Posterior cingulate gyrus (tissue), 11 donors: Measurements from ENCODE around the gene ANKS3.
A peak's percentile ranks its signal among the peaks of the same experiment; 100 is the strongest.
"Not testable (repeated sequence)": the region's sequence is repeated elsewhere in the genome, so short reads cannot be mapped to it uniquely, and the experiment has no call there.

ENCODE experiments used
- DNase-seq, 10 donors: peaks; one replicate each; pipeline versions ENCODE4 v3.0.0 to v3.0.0-alpha.2; 2020 to 2021; ENCODE audit warnings: mixed read lengths in 3 of 10
- intact Hi-C: fragments of 100-400 bp; cut with DNase I; formaldehyde crosslinking; loops from one replicate; pipeline ENCODE4 v1.15.1; 2023

The ANKS3 gene

DNA sequence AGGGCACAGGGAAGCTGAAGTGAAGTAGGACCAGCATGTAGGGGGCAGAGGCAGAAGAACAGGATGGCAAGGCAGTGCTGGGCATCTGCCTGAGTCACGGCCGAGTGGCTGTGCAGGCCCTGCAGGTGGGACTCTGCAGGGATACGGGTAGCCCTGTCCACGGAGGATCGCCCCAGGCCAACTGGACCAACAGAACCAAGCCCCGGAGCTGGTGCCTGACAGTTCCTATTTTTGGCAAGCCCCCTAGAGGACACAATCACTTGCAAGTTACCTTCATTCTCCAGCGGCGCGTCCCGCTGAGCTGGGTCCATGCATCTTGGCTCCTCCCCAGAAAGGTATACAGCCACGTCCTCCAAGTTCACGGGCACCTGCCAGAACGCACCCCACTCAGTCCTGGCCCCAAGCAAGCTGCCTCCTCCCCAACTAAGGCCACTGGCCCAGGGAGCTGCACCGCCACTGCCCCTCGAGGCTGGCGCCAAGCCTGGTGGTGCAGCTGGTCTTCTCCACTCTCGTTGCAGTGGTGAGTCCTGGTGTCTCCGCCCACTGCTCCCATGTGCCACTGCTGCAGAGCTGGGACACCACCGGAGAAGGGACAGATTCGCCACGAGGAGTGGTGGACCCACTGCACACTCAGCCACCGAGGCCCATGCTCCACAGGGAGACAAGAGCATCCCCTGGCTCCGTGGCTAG is 26.3 kb upstream of the ANKS3 start:
- intact Hi-C loops, result no loop called here
- no peak for DNase-seq

DNA sequence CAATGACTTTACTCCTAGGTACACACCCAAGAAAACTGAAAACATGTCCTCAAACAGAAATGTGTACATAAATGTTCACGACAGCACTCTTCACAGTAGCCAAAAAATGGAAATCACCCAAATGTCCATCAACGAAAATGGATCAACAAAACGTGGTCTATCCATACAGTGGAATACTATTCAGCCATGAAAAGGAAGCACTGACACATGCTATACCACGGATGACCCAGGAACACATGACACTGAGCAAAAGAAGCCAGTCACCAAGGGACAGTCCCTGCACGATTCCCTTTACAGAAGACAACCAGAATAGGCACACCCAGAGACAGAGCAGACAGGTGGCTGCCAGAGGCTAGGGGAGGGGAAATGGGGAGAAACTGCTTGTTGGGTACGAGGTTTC is 21.6 kb upstream of the ANKS3 start:
- intact Hi-C loops, result no loop called here
- no peak for DNase-seq

DNA sequence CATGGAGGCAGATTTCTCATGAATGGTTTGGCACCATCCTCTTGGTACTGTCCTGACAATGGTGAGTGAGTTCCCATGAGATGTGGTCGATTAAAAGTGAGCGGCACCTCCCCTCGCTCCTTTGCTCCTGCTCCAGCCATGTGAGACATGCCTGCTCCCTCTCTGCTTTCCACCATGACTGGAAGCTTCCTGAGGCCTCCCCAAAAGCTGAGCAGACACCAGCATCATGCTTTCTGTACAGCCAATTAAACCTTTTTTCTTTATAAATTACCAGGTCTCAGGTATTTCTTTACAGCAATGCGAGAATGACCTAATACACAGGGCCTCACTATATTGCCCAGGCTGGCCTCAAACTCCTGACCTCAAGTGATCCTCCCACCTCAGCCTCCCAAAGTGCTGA is 20.8 kb upstream of the ANKS3 start:
- intact Hi-C loops, result no loop called here
- DNase-seq, result no peak

DNA sequence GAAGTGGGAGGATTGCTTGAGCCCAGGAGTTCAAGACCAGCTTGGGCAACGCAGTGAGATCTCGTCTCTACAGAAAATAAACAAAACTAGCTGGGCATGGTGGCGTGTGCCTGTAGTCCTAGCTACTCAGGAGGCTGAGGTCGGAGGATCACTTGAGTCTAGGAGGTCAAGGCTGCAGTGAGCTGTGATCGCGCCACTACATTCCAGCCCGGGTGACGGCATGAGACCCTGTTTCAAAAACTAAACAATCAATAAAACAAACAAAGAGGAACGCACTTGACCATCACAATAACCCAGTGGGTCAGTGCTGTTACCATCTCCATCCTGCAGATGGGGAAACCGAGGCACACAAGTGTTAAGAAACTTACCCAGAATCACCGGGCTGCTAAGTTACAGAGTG is 19.2 kb upstream of the ANKS3 start:
- no peak for DNase-seq
- intact Hi-C loops, result no loop called here

DNA sequence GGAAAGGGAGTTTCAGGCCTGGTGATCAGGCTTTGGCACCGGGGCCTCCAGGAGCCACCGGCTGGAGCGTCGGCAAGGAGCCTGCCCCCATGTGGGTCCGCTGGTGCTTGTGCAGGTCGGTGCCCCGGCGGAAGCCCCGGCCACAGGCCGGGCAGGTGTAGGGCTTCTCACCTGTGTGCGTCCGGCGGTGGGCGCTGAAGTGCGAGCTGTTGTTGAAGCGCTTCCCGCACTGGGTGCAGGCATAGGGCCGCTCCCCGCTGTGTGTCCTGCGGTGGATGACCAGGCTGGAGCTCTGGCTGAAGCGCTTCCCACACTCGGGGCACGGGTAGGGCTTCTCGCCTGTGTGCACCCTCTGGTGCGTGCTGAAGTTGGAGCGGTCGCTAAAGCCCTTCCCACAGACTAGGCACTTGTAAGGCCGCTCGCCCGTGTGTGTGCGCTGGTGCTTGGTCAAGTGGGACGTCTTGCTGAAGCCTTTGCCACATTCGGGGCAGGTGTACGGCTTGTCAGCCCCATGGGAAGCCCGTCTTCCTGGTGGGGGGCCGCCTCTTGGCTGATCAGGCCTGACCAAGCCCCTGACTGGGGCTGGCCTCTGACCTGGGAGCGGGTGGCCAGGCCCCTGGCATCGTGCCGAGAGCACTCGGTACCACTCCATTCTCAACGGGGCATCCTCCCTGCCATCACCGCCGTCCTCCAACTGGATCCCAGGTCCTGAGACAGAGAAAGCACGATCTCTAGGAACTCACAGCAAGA is 18.5 kb upstream of the ANKS3 start:
- intact Hi-C loops, result no loop called here
- no peak for DNase-seq

DNA sequence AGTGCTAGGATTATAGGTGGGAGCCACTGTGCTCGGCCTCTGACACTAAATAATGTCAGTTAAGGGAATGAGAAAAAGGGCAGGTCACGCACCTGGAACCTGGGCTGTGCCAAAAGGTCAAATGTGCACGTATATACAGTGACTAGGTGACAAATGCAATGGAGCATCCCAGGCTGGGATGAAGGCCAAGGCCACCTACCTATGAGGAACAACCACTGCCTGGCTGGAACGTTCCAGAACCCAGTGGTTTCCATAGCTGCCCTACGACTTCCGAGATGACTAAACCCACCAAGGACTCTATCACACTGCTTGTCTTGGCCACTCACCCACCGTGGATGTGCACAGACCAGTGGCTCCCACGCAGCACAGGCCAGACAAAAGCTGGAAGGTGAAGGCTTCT is 16.8 kb upstream of the ANKS3 start:
- intact Hi-C loops, result no loop called here
- no peak for DNase-seq

DNA sequence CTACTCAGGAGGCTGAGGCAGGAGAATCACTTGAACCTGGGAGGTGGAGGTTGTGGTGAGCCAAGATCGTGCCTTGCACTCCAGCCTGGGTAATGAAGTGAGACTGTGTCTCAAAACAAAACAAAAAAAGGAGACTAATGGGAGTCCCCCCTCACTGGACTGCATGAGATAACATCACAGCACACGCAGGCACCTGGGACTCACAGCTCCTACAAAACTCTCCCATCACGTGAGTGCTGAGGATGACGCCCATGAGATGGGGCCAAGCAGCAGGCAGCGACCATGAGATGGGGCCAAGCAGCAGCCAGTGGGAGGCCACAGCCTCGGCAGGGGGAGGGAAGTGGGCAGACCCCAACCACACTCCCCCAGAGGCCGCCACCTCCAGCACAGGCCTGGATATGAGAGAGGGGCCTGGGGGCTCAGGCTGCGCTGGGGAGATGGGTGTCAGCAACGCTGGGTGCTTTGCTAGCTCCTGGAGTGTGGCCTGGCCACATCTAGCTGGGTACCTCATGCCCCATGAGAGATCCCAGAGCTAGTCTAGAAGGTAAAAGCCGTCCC is 15.7 kb upstream of the ANKS3 start:
- no peak for DNase-seq
- intact Hi-C loops, result no loop called here

DNA sequence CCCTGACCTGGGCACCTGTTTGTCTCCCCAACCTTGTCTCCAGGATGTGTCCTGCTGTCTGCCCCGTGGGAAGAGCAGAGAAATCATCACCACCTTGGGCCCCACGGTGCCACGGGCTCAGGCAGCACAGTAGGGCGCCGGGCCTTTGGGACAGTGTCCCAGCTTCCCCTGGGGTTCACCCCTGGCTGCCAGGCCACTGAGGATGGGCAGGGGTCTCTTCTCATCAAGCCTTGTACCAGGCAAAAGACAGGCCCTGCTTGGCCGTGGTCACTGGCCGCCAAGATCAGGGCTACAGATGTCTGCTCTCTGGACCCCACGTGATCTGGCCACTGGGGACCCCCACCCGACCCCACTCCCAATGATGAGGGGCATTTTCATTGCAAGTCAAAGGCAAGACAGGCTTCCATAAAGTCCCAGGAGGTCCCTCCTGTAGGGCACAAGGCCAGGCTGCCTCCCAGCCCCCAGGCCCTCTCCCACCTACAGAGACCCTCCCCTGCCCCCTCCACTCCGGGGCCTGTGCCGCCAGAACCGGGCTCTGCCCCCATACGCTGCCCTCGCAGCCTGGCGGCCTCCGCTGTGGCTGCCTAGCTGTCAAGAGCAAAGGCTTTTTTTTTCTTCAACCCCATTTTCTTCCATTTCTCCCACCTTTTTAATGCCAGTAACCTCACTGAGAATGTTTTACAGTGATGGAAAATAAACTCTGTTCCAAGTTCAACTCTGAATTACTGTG is 14.8 kb upstream of the ANKS3 start:
- intact Hi-C loops, result no loop called here
- no peak for DNase-seq

DNA sequence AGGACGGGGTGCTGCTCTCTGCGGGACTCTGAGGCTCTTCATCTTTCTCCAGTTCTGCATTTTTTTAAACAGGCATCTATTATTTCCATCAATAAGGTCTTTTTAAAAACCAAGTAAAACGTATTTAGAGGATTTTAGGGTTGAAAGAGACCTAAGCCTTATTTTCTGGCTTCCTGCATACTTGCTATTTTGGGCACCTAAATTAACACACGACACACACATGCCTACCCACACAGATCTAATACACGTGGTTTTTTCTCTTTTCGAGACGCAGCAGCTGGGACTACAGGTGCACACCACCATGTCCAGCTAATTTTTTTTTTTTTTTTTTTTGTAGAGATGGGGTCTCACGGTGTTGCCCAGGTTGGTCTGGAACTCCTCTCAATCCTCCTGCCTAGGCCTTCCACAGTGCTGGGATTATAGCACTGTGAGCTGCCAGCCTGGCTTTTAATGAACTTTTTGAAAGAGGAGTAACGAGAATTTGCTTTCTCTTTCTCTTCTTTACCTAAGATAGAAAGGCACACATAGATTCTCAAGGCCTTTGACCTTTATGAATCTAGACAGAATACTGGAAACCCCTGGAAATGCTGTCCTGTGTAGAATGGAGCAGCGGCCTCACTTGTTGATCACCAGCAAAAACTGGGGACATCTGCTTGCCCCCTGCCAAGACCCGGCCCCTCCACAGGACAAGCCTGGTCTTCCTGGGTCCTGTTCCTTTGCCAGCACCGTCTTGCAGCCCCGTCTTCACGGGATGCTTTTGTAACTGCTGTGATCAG is 14.0 kb upstream of the ANKS3 start:
- intact Hi-C loops, result no loop called here
- DNase-seq, result no peak

DNA sequence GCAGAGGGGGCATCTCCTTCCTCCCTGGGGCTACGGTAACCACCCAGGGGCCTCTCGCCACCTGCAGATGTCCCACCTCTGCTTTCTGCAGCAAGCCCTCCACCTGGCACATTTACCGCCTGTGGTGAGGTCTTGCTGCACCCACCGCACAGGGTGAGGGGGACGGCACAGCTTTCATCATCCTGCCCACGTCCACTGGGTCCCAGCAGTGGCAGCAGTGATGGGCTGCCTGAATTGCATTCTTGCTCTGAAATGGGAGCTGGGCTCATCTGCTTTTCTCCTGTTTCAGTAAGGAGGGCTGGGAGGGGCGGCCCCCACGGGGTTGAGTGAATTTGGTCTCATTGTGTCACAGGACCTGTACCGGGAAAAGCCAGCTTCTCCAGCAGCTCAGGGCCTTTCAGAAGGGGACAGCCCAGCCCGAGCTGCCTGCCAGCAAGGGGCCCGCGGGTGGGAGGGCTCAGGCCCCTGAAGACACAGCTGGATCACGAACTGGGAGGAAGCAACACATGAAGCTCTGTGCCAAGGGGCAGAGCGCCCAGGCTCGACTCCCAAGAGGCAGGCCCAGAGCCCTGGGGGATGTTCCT is 13.0 kb upstream of the ANKS3 start:
- peak in 4 of 10 donors; percentile 22 to 90 (median 59) for DNase-seq

DNA sequence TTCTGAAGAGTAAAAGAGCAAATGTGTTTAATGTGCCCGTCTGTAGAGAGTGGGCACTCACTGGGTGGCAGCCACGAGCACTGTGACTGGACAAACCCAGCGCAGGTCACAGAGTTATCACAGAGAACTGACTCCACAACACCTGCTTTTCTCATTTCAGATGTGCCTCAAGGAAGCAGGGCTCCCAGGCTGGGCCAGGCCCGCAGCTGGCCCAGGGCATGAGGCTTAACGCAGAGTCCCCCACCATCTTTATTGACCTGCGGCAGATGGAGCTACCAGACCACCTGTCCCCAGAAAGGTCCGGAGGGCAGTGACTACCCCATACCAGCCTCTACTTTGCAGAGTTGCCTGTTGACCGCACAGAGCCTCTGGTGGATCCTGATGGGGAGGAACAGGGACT is 12.1 kb upstream of the ANKS3 start:
- DNase-seq, result no peak
- intact Hi-C loops, result no loop called here

More for the DNA sequence above, 13.0 kb upstream of the ANKS3 start:
- intact Hi-C loops, result no loop called here

DNA sequence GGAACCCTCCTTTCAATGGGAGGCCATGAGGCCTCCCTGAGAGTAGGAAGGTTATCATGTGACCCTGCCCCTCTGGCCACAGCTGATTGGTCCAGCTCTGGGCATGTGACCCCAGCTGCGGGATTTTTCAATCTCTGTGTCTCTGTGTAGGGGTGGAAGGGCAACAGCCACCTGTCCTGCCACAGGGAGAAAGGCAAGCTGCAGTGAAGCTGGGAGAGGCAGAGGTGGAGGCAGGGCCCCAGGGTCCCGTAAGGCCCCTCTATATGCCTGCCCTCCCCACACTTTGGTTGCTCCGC is 11.2 kb upstream of the ANKS3 start:
- DNase-seq, result no peak
- intact Hi-C loops, result no loop called here

DNA sequence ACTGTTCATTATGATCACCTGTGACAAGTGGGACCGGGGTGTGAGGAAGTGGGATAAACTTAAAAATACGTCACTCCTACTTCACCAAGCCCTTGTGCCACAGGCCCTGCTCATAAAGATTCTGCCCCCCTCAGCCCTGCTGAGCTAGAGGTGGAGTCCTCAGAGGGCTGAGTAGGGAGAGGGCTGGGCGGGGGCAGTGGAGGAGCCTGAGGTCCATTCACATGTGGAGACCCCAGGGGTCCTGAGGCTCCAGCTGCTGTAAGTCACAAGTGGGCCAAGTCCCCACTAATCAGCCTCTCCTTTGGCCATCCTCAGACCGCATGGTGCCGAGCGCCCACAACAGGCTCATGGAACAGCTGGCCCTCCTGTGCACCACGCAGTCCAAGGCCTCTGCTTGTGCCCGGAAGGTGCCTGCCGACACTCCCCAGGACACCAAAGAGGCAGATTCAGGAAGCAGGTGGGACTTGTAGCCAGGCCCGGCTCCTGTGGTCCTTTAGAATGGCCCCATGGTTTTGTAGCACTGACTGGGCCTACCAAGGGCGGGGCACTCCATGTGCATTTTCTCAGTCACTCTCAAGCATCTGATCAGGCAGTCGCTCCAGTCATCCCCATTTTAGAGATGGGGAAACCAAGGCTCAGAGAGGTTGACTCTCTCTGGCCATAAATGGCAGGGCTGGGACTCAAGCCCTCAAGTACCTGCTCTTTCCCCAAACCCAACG is 10.6 kb upstream of the ANKS3 start:
- DNase-seq, result peak in 1 of 10 donors; percentile 51
- intact Hi-C loops, result no loop called here

DNA sequence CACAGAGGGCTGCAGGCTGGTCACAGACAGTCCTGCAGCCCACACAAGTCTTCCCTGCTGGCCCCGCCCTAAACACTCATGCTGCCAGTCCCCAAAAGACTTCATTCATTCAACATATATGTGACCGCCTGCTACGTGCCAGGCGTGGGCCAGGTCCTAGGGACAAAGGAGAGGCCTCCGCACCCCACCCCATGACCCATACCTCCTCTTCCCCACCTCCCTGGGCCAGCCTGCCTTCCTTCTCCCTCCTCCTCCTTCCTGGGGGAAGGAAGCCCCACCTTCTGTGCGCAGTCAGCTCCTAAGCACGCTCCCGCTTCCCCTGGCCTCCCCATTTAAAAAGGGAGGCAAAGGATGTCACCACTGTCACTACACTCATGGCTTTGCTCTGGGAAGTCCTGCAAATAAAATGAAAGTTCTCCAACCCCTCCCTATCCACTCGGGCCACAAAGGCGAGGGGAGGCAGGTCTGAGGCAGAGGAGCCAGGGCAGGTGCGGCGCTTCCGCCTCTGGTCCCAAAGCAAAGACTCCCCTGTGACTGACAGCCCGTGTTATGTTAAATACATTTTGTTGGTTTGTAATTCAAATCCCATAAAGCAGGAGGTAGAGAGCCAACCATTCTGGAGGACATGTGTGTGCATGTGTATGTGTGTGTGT is 9.3 kb upstream of the ANKS3 start:
- intact Hi-C loops, result no loop called here
- no peak for DNase-seq

DNA sequence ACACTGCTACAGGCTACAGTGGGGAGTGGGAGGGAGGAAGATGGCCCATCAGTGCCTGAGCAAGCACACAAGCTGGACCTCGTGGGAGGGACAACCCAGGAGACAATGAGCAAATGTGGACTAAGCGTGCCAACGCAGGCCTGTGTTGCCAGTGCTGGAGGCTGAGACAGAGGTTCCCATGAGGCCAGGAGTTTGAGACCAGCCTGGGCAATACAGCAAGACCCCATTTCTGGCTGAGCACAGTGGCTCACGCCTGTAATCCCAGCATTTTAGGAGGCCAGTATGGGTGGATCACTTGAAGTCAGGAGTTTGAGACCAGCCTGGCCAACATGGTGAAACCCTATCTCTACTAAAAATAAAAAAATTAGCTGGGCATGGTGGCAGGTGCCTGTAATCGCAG is 4.3 kb upstream of the ANKS3 start:
- intact Hi-C loops, DNase-seq: not testable (repeated sequence)

DNA sequence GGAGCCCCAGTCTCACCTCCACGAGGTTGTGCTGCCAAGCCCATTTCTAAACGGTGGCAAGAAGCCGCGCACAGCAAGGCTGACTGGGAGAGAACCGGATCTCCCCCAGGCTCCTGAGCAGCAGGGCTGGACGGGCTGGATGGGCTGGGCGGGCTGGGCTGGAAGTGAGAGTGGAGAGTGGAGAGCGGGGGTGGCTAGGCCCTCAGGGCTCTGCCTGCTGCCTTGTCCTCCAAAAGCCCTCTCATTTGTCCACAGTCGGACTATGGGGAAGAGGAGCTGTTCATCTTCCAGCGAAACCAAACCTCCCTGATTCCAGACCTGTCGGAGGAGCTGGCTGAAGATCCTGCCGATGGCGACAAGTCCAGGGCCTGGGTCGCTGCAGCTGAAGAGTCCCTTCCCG is 3.5 kb upstream of the ANKS3 start:
- intact Hi-C loops, result no loop called here
- no peak for DNase-seq

DNA sequence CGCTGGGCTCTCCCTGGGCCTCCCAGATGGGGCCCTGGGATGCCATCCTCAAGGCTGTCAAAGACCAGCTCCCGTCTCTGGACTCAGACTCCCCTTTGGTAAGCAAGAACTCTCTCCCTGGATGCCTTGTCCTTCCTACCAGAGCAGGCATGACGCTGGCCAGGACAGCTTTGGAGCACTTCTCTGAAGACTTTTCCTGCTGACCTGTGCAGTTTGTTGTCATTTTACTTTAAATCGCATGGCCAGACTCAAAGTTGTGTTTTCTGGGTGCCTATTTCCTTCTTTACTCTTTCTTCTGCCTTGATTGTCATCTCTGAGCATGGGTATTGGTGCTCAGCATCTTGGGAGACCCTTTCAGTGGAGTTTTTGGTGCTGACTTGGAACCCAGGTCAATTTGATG is 2.5 kb upstream of the ANKS3 start:
- DNase-seq, result no peak
- intact Hi-C loops, result no loop called here

DNA sequence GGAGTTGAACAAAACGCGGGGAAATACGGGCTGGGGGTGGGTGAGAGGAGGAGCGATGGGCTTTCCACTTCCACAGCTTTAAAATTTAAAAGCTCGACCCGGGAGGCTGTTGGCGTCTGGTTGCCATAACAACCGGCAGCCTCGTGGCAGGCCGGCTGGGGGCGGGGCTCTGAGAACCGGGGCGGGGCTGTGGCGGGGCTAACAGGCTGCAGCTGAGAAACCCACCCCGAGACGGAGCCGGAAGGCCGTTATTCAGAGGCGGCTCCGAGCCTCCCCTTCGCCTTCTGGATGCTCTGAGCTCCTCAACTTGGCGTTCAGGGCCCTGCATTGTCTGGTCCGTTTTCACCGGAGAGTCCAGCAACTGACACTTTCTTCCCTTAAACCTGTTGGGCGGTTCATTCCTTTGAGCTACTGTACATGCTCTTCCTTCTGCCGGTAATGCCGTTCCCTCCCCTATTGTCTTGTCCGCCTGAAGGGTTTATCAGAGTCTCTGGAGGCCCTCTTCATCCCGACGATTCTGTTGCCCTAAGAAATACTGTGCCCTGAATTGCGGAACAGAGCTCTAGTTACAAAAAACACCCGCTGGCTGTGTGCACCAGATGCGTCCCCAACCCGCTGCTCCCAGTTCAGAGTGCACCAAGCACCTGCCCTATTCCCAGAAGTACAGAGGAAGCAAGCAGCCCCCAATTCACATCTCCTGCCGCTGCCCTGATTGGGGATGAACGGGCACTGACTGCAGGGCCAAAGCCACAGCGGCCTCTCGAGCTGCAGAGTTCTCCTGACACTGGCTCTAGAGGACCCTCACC is 862 bp upstream of the ANKS3 start:
- peak; percentile 71 to 97 (median 79) for DNase-seq
- intact Hi-C loops, result loop anchor here (1.0 to 2.0 kb wide), 2 partner anchors 32 to 67 kb away; partner anchors contain the start of genes ROGDI and ZNF500
